Neural cell (in vitro differentiated cells): ENCODE data around the gene ZFR2.

ENCODE experiments used
- CTCF ChIP-seq: fragments of 450-650 bp; IDR thresholded peaks from 2 replicates; pipeline ENCODE4 v1.5.1; 2014; ENCODE audit warnings: antibody characterized with exemption, mild to moderate bottlenecking, moderate library complexity; ENCODE audit not compliant: poor library complexity, severe bottlenecking
- TAF1 ChIP-seq: IDR thresholded peaks from 2 replicates; pipeline ENCODE4 v1.6.1; 2012; ENCODE audit warnings: low read depth
- TF ChIP-seq, protein P1 (sequence below): IDR thresholded peaks from 2 replicates; pipeline ENCODE4 v1.6.1; 2012; ENCODE audit warnings: borderline replicate concordance

DNA sequence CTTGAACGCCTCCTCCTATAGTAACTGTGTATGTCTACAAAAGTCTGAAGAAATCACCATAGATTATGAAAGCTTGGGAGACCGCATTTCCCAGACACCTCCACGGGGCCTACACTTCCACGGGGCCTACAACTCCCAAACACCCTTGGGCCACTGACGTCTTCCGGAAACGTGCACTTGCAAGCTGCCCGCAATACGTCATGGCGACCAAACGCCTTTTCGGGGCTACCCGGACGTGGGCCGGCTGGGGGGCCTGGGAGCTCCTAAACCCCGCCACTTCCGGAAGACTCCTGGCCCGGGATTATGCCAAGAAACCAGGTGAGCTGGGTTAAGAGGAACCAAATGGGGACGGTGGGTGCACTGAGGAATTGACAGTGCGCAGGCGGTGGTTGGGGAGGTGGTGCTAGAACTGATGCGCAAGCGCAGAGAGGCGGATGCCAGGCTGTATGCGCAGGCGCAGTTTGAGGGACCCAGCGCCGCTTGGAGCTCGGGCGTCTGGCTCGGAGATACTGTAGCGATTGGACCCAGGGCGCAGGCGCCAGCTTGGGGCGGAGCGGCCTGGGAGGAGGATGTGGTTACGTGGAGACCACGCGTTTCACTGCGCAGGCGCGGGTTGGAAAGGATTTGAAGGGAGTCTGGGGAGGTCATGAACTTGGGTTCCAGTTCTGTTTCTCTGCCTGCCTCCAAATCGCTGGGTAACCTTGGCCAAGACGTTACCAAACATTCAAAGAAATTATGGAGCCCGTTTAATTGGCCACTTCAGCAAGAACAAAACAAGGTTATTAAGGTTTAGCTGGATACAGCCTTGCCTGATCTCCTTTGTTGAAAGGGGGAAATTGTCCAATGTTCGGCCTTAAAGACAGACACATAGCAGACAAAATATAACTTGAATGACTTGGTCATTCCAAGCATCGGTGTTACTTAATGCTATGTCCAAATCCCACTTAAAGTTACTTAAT lies 106.1 kb downstream of the ZFR2 start, which contains the start of gene MRPL54:
- TF ChIP-seq CTCF, result no peak
- TF ChIP-seq, protein P1, sequence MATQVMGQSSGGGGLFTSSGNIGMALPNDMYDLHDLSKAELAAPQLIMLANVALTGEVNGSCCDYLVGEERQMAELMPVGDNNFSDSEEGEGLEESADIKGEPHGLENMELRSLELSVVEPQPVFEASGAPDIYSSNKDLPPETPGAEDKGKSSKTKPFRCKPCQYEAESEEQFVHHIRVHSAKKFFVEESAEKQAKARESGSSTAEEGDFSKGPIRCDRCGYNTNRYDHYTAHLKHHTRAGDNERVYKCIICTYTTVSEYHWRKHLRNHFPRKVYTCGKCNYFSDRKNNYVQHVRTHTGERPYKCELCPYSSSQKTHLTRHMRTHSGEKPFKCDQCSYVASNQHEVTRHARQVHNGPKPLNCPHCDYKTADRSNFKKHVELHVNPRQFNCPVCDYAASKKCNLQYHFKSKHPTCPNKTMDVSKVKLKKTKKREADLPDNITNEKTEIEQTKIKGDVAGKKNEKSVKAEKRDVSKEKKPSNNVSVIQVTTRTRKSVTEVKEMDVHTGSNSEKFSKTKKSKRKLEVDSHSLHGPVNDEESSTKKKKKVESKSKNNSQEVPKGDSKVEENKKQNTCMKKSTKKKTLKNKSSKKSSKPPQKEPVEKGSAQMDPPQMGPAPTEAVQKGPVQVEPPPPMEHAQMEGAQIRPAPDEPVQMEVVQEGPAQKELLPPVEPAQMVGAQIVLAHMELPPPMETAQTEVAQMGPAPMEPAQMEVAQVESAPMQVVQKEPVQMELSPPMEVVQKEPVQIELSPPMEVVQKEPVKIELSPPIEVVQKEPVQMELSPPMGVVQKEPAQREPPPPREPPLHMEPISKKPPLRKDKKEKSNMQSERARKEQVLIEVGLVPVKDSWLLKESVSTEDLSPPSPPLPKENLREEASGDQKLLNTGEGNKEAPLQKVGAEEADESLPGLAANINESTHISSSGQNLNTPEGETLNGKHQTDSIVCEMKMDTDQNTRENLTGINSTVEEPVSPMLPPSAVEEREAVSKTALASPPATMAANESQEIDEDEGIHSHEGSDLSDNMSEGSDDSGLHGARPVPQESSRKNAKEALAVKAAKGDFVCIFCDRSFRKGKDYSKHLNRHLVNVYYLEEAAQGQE, result peak; percentile 87
- peak; percentile 67 for TF ChIP-seq TAF1
